Adrenal gland (tissue), 5 donors: ENCODE results near the gene CST7.

Source experiments
- POLR2A ChIP-seq, 2 donors: fragments of 450-650 bp; IDR thresholded peaks; one replicate each; pipeline ENCODE4 v1.6.1; 2017; ENCODE audit warnings: antibody characterized with exemption in 2 of 2, mild to moderate bottlenecking in 2 of 2, moderate library complexity in 1 of 2
- TF ChIP-seq, protein P1 (sequence below), 6 experiments: fragments of 450-650 bp in 4 of 6; fragments of 200-600 bp in 2 of 6; sonication (generic) in 1 of 6; IDR thresholded peaks; 1 replicate in 5 of 6; 2 replicates in 1 of 6; pipeline versions ENCODE4 v1.5.1 to v1.8.0; 2016 to 2021; ENCODE audit warnings: antibody characterized with exemption in 6 of 6, mild to moderate bottlenecking in 2 of 6, moderate library complexity in 1 of 6
- donor health status: DM: no; HTN: no; CAD: no.

DNA sequence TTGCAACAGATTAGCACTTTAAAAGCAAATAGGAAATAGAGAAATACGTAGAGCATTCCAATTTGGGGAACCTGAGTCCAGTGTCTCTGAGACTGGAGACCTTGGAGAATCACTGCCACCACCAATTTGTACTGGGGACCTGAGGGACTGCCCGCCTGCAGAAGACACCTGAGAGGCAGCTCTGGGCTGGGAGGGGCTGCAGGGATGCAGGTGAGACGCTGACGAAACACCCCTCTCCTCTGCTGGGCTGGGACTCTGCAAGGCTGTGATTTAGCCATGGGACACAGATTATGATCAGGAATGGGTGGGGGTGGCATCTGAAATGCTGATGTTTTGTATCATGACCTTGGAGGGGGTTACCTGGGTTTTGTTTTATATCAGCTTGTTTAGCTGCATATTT, 50.5 kb downstream of the CST7 start:
- TF ChIP-seq, protein P1, sequence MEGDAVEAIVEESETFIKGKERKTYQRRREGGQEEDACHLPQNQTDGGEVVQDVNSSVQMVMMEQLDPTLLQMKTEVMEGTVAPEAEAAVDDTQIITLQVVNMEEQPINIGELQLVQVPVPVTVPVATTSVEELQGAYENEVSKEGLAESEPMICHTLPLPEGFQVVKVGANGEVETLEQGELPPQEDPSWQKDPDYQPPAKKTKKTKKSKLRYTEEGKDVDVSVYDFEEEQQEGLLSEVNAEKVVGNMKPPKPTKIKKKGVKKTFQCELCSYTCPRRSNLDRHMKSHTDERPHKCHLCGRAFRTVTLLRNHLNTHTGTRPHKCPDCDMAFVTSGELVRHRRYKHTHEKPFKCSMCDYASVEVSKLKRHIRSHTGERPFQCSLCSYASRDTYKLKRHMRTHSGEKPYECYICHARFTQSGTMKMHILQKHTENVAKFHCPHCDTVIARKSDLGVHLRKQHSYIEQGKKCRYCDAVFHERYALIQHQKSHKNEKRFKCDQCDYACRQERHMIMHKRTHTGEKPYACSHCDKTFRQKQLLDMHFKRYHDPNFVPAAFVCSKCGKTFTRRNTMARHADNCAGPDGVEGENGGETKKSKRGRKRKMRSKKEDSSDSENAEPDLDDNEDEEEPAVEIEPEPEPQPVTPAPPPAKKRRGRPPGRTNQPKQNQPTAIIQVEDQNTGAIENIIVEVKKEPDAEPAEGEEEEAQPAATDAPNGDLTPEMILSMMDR (IDR thresholded peaks at IDR 0.05), result no peak
- TF ChIP-seq POLR2A (IDR thresholded peaks at IDR 0.05), result no peak
